Esophagus muscularis mucosa (tissue), 4 donors: ENCODE results near the gene CNTN5. TPM values are rescaled to one million over a fixed set of nuclear protein-coding genes. Genes with fewer than 3 reads are reported as not detected.
"Not testable (repeated sequence)": the region's sequence is repeated elsewhere in the genome, so short reads cannot be mapped to it uniquely, and the experiment has no call there.

Source experiments
- DNase-seq: peaks from one replicate; pipeline ENCODE4 v3.0.0-alpha.2; 2017; ENCODE audit errors: extremely low spot score
- H3K27ac ChIP-seq, 4 donors: fragments of 200-600 bp; sonication (generic); replicated peaks in 1 of 4; 1 replicate in 3 of 4; 2 replicates in 1 of 4; pipeline ENCODE4 v1.5.1; 2016 to 2019; ENCODE audit warnings: mild to moderate bottlenecking in 1 of 4
- H3K27me3 ChIP-seq, 4 donors: fragments of 200-600 bp; sonication (generic); one replicate each; pipeline versions ENCODE4 v1.5.1 to v1.6.0; 2016 to 2019
- H3K36me3 ChIP-seq, 4 donors: fragments of 200-600 bp; sonication (generic); one replicate each; pipeline ENCODE4 v1.5.1; 2016 to 2019
- H3K4me1 ChIP-seq, 4 donors: fragments of 200-600 bp; sonication (generic); one replicate each; pipeline ENCODE4 v1.5.1; 2016 to 2019
- H3K4me3 ChIP-seq, 4 donors: fragments of 200-600 bp; sonication (generic); 1 replicate in 2 of 4; 2 replicates in 2 of 4; pipeline ENCODE4 v1.5.1; 2016 to 2019; ENCODE audit warnings: mild to moderate bottlenecking in 4 of 4, moderate library complexity in 1 of 4
- H3K9me3 ChIP-seq, 4 donors: fragments of 200-600 bp; sonication (generic); 1 replicate in 3 of 4; 2 replicates in 1 of 4; pipeline ENCODE4 v1.5.1; 2016 to 2019
- CTCF ChIP-seq, 3 experiments: fragments of 200-600 bp in 2 of 3; fragments of 450-650 bp in 1 of 3; sonication (generic) in 2 of 3; IDR thresholded peaks; one replicate each; pipeline ENCODE4 v1.5.1; 2017 to 2019; ENCODE audit warnings: antibody characterized with exemption in 3 of 3, mild to moderate bottlenecking in 2 of 3, moderate library complexity in 1 of 3
- EP300 ChIP-seq: sonication (generic); formaldehyde crosslinking; IDR thresholded peaks from one replicate; pipeline ENCODE4 v1.6.1; 2017; ENCODE audit warnings: antibody characterized with exemption
- POLR2A ChIP-seq: fragments of 450-650 bp; IDR thresholded peaks from one replicate; pipeline ENCODE4 v1.6.1; 2017; ENCODE audit warnings: antibody characterized with exemption, moderate library complexity, mild to moderate bottlenecking, low read depth
- POLR2AphosphoS5 ChIP-seq, 2 donors: sonication (generic); formaldehyde crosslinking; IDR thresholded peaks; one replicate each; pipeline ENCODE4 v1.6.1; 2017; ENCODE audit warnings: antibody characterized with exemption in 2 of 2
- WGBS: methylation state at CpG from one replicate; pipeline ENCODE4 v1.1.5; 2018; 5-methylcytosine and 5-hydroxymethylcytosine counted together
- intact Hi-C: fragments of 100-400 bp; cut with DNase I; formaldehyde crosslinking; loops from one replicate; pipeline ENCODE4 v1.15.1; 2023
- total RNA-seq, 4 donors: library from RNA; depleted of rRNA; stranded (reverse); fragments of >200 nt; gene quantifications; one replicate each; pipeline versions ENCODE4 v1.1.0 to v1.2.1, GENCODE V29; 2016

CNTN5 gene
- total RNA-seq, 4 donors from 2014 or later: 0.06 TPM; not detected in 3

GRCh38 chr11:99818991-99819390 lies 798.2 kb downstream of the CNTN5 start:
- H3K36me3 ChIP-seq: no peaks in the 10 kb centered on the region
- H3K27ac ChIP-seq: no peak overlapping the region
- TF ChIP-seq CTCF (IDR thresholded peaks at IDR 0.05) (no peak), POLR2A (no peak), POLR2AphosphoS5 (IDR thresholded peaks at IDR 0.05) (no peak), EP300 (no peak)
- H3K4me1 ChIP-seq: no peaks in the 10 kb centered on the region
- DNase-seq: no peak
- no peaks in the 10 kb centered on the region for H3K27me3 ChIP-seq
- intact Hi-C loops: no loop called here
- H3K4me3 ChIP-seq: no peak overlapping the region
- no peaks in the 10 kb centered on the region for H3K9me3 ChIP-seq

- no peak for DNase-seq
- Histone ChIP-seq H3K4me3 (no peak overlapping the region), H3K27ac (no peak overlapping the region), H3K4me1 (no peaks in the 10 kb centered on the region), H3K36me3 (no peaks in the 10 kb centered on the region), H3K9me3 (no peaks in the 10 kb centered on the region), H3K27me3 (no peaks in the 10 kb centered on the region)
- intact Hi-C loops: no loop called here
- TF ChIP-seq EP300 (no peak), POLR2A (no peak), CTCF (IDR thresholded peaks at IDR 0.05) (no peak), POLR2AphosphoS5 (IDR thresholded peaks at IDR 0.05) (no peak)
- 64% methylated on average over 6 of the region's 6 CpGs for WGBS
These were observed 802.3 kb downstream of the CNTN5 start for GRCh38 chr11:99822846-99823565.

GRCh38 chr11:99836739-99837138 lies 816.0 kb downstream of the CNTN5 start:
- H3K4me3 ChIP-seq, H3K9me3 ChIP-seq, DNase-seq, H3K27me3 ChIP-seq, H3K4me1 ChIP-seq, intact Hi-C loops, H3K36me3 ChIP-seq, H3K27ac ChIP-seq: not testable (repeated sequence)

- Histone ChIP-seq H3K27me3 (no peaks in the 10 kb centered on the region), H3K9me3 (no peaks in the 10 kb centered on the region), H3K4me1 (no peaks in the 10 kb centered on the region), H3K4me3 (no peak overlapping the region), H3K27ac (no peak overlapping the region), H3K36me3 (no peaks in the 10 kb centered on the region)
- 89% methylated on average over 7 of the region's 7 CpGs for WGBS
- TF ChIP-seq CTCF (IDR thresholded peaks at IDR 0.05): no peak
- TF ChIP-seq POLR2A: no peak
- no peak for TF ChIP-seq EP300
- TF ChIP-seq POLR2AphosphoS5 (IDR thresholded peaks at IDR 0.05): no peak
- DNase-seq: no peak
- intact Hi-C loops: no loop called here
These were observed 821.1 kb downstream of the CNTN5 start for GRCh38 chr11:99841885-99842284.

- no peak for DNase-seq
- intact Hi-C loops: no loop called here
- H3K4me3 ChIP-seq: no peak overlapping the region
- H3K9me3 ChIP-seq: no peaks in the 10 kb centered on the region
- no peaks in the 10 kb centered on the region for H3K4me1 ChIP-seq
- H3K27ac ChIP-seq: no peak overlapping the region
- whole genome bisulfite sequencing: 38% methylated on average over 2 of the region's 2 CpGs
- H3K36me3 ChIP-seq: no peaks in the 10 kb centered on the region
- H3K27me3 ChIP-seq: no peaks in the 10 kb centered on the region
- TF ChIP-seq POLR2AphosphoS5 (IDR thresholded peaks at IDR 0.05) (no peak), EP300 (no peak), CTCF (IDR thresholded peaks at IDR 0.05) (no peak), POLR2A (no peak)
These were observed 845.2 kb downstream of the CNTN5 start for GRCh38 chr11:99865951-99866350.
